ENCODE measurements around the gene RABL2B.

The RABL2B gene

GRCh38 chr22:50722048-50722701, 61.3 kb downstream of the RABL2B start:
- no peak for DNase-seq

DNA sequence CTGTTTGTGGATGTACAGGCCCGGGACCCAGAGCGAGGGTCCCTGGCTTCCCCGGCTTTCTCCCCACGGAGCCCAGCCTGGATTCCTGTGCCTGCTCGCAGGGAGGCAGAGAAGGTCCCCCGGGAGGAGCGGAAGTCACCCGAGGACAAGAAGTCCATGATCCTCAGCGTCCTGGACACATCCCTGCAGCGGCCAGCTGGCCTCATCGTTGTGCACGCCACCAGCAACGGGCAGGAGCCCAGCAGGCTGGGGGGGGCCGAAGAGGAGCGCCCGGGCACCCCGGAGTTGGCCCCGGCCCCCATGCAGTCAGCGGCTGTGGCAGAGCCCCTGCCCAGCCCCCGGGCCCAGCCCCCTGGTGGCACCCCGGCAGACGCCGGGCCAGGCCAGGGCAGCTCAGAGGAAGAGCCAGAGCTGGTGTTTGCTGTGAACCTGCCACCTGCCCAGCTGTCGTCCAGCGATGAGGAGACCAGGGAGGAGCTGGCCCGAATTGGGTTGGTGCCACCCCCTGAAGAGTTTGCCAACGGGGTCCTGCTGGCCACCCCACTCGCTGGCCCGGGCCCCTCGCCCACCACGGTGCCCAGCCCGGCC, 62.1 kb downstream of the RABL2B start:
- no peak for DNase-seq

DNA sequence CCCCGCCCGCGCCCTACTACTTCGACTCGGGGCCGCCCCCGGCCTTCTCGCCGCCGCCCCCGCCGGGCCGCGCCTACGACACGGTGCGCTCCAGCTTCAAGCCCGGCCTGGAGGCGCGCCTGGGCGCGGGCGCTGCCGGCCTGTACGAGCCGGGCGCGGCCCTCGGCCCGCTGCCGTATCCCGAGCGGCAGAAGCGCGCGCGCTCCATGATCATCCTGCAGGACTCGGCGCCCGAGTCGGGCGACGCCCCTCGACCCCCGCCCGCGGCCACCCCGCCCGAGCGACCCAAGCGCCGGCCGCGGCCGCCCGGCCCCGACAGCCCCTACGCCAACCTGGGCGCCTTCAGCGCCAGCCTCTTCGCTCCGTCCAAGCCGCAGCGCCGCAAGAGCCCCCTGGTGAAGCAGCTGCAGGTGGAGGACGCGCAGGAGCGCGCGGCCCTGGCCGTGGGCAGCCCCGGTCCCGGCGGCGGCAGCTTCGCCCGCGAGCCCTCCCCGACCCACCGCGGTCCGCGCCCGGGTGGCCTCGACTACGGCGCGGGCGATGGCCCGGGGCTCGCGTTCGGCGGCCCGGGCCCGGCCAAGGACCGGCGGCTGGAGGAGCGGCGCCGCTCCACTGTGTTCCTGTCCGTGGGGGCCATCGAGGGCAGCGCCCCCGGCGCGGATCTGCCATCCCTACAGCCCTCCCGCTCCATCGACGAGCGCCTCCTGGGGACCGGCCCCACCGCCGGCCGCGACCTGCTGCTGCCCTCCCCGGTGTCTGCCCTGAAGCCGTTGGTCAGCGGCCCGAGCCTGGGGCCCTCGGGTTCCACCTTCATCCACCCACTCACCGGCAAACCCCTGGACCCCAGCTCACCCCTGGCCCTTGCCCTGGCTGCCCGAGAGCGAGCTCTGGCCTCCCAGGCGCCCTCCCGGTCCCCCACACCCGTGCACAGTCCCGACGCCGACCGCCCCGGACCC, 62.9 kb downstream of the RABL2B start:
- no peak for DNase-seq

DNA sequence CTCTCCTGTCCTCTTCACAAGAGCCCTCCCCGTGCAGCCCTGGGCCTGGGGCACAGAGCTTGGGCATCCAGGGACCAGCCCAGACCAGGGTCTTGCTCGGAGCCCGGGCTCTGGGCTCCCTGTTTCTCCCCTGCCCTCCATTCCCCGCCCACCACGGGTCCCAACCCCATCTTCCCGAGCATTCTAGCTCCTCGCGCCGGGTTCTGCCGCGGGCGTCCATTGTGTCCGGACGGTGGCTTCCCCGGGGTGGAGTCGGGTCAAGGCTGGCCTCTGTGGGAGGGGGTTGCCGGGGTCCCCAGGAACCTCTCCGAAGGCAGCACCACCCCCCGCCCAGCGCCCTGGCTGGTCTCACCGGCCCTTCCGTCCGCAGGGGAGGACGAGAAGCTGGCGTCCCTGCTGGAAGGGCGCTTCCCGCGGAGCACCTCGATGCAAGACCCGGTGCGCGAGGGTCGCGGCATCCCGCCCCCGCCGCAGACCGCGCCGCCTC, 63.6 kb downstream of the RABL2B start:
- no peak for DNase-seq

DNA sequence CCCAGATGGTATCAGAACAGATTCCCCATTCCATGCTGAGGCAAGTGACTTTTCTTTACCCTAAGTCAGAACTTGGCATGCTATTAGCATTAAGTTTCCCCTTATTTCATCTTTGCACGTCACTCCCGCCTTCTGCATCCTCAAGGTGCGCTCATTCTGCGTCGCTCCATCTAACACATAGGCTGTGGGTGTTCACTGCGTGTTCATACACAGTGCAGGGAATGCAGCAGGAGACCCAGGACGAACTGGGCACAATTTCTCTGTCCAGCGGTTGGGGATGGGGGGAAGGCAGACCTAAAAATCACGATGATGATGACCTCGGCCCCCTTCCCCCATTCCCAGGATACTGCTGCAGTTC, 65.1 kb downstream of the RABL2B start:
- no peak for DNase-seq

- no peak for DNase-seq
Measured at GRCh38 chr22:50717709-50718351, 65.6 kb downstream of the RABL2B start.

Data from activated naive CD4-positive, alpha-beta T cell treated with Interleukin-2 at 50 U/mL for 16 hours (primary cell).